Central memory CD8-positive, alpha-beta T cell (primary cell): ENCODE data around the gene CLIC6.
A peak's percentile ranks its signal among the peaks of the same experiment; 100 is the strongest.

ENCODE experiments used
- ATAC-seq: fragments of 150-1000 bp; cut with Tn5 transposase; replicated peaks from 2 replicates; pipeline ENCODE4 v1.10.0; 2022; ENCODE audit warnings: mild to moderate bottlenecking, moderate FRiP score, moderate number of reproducible peaks; ENCODE audit not compliant: poor library complexity, severe bottlenecking; ENCODE audit errors: extremely low read depth
- DNase-seq, 2 donors: peaks; one replicate each; pipeline ENCODE4 v3.0.0; 2021; ENCODE audit warnings: low spot score in 2 of 2
- H3K27ac Mint-ChIP-seq: one replicate; pipeline ENCODE4 v1.8.0; 2022; ENCODE audit warnings: low read depth, mild to moderate bottlenecking, moderate library complexity, mixed read lengths
- H3K27me3 Mint-ChIP-seq: one replicate; pipeline ENCODE4 v1.8.0; 2022; ENCODE audit warnings: mixed read lengths
- H3K36me3 Mint-ChIP-seq: one replicate; pipeline ENCODE4 v1.8.0; 2022; ENCODE audit warnings: mild to moderate bottlenecking, moderate library complexity, mixed read lengths; ENCODE audit not compliant: insufficient read depth
- H3K4me1 Mint-ChIP-seq: one replicate; pipeline ENCODE4 v1.8.0; 2022; ENCODE audit warnings: mixed read lengths
- H3K4me3 Mint-ChIP-seq: one replicate; pipeline ENCODE4 v1.8.0; 2022; ENCODE audit warnings: mild to moderate bottlenecking, moderate library complexity, mixed read lengths
- H3K9me3 Mint-ChIP-seq: one replicate; pipeline ENCODE4 v1.8.0; 2022; ENCODE audit warnings: mixed read lengths

Gene CLIC6

GRCh38 chr21:34668803-34669148 is at the start of gene CLIC6:
Gene CLIC6, plus strand, starts transcription at chr21:34668994. Its CDS starts 395 bp downstream, at chr21:34669389.
- Mint-ChIP-seq H3K36me3 (no peaks in the 10 kb centered on the region), H3K4me1 (peaks cover 13% of the 10 kb centered on the region), H3K9me3 (no peaks in the 10 kb centered on the region), H3K27me3 (peaks cover 53% of the 10 kb centered on the region), H3K4me3 (peak within 1 kb of the TSS; percentile 68), H3K27ac (no peak within 1 kb of the TSS)
- ATAC-seq, result no peak
- no peak for DNase-seq

GRCh38 chr21:34619841-34620665 is 48.7 kb upstream of the CLIC6 start:
- H3K27ac Mint-ChIP-seq, result no peak overlapping the region
- DNase-seq (no peak), ATAC-seq (no peak)
- H3K27me3 Mint-ChIP-seq, result peaks cover 46% of the 10 kb centered on the region
- no peaks in the 10 kb centered on the region for H3K36me3 Mint-ChIP-seq
- H3K4me1 Mint-ChIP-seq, result peaks cover 5% of the 10 kb centered on the region
- no peaks in the 10 kb centered on the region for H3K9me3 Mint-ChIP-seq
- H3K4me3 Mint-ChIP-seq, result no peak overlapping the region

GRCh38 chr21:34621434-34622350 is 47.1 kb upstream of the CLIC6 start:
- Mint-ChIP-seq H3K27me3 (peaks cover 62% of the 10 kb centered on the region), H3K36me3 (no peaks in the 10 kb centered on the region)

GRCh38 chr21:34623516-34623915 is 45.3 kb upstream of the CLIC6 start:
- DNase-seq (no peak), ATAC-seq (no peak)
- Mint-ChIP-seq H3K36me3 (no peaks in the 10 kb centered on the region), H3K27ac (no peak overlapping the region), H3K4me3 (no peak overlapping the region), H3K4me1 (no peaks in the 10 kb centered on the region), H3K27me3 (peaks cover 68% of the 10 kb centered on the region), H3K9me3 (no peaks in the 10 kb centered on the region)

More at GRCh38 chr21:34621434-34622350, 47.1 kb upstream of the CLIC6 start:
- no peak overlapping the region for H3K4me3 Mint-ChIP-seq
- no peaks in the 10 kb centered on the region for H3K9me3 Mint-ChIP-seq
- ATAC-seq (no peak), DNase-seq (no peak)
- H3K27ac Mint-ChIP-seq, result no peak overlapping the region
- no peaks in the 10 kb centered on the region for H3K4me1 Mint-ChIP-seq

GRCh38 chr21:34625030-34625593 is 43.7 kb upstream of the CLIC6 start:
- Mint-ChIP-seq H3K36me3 (no peaks in the 10 kb centered on the region), H3K4me1 (no peaks in the 10 kb centered on the region), H3K4me3 (no peak overlapping the region), H3K9me3 (no peaks in the 10 kb centered on the region), H3K27ac (no peak overlapping the region), H3K27me3 (peaks cover 65% of the 10 kb centered on the region)
- DNase-seq (no peak), ATAC-seq (no peak)

- Mint-ChIP-seq H3K9me3 (no peaks in the 10 kb centered on the region), H3K27me3 (peaks cover 55% of the 10 kb centered on the region), H3K27ac (no peak overlapping the region), H3K4me1 (no peaks in the 10 kb centered on the region), H3K36me3 (no peaks in the 10 kb centered on the region), H3K4me3 (no peak overlapping the region)
- DNase-seq (no peak), ATAC-seq (no peak)
Observed at GRCh38 chr21:34626131-34626530, 42.7 kb upstream of the CLIC6 start.

GRCh38 chr21:34630536-34631143 is 38.2 kb upstream of the CLIC6 start:
- DNase-seq, result peak in 1 of 2 donors; percentile 27
- ATAC-seq, result no peak
- peaks cover 36% of the 10 kb centered on the region for H3K27me3 Mint-ChIP-seq
- no peak overlapping the region for H3K27ac Mint-ChIP-seq
- no peak overlapping the region for H3K4me3 Mint-ChIP-seq
- H3K9me3 Mint-ChIP-seq, result no peaks in the 10 kb centered on the region
- H3K4me1 Mint-ChIP-seq, result no peaks in the 10 kb centered on the region
- H3K36me3 Mint-ChIP-seq, result no peaks in the 10 kb centered on the region

- no peak overlapping the region for H3K4me3 Mint-ChIP-seq
- H3K36me3 Mint-ChIP-seq, result peaks cover 2% of the 10 kb centered on the region
- DNase-seq (no peak), ATAC-seq (no peak)
- H3K27me3 Mint-ChIP-seq, result peaks cover 19% of the 10 kb centered on the region
- H3K9me3 Mint-ChIP-seq, result no peaks in the 10 kb centered on the region
- H3K27ac Mint-ChIP-seq, result no peak overlapping the region
- no peaks in the 10 kb centered on the region for H3K4me1 Mint-ChIP-seq
Observed at GRCh38 chr21:34632498-34632897, 36.3 kb upstream of the CLIC6 start.

- DNase-seq (no peak), ATAC-seq (no peak)
- Mint-ChIP-seq H3K4me3 (no peak overlapping the region), H3K4me1 (peaks cover 7% of the 10 kb centered on the region), H3K9me3 (no peaks in the 10 kb centered on the region), H3K27ac (no peak overlapping the region), H3K27me3 (peaks cover 19% of the 10 kb centered on the region), H3K36me3 (peaks cover 2% of the 10 kb centered on the region)
Observed at GRCh38 chr21:34635307-34635706, 33.5 kb upstream of the CLIC6 start.

GRCh38 chr21:34636961-34637360 is 31.8 kb upstream of the CLIC6 start:
- Mint-ChIP-seq H3K9me3 (no peaks in the 10 kb centered on the region), H3K4me3 (no peak overlapping the region), H3K27ac (no peak overlapping the region), H3K4me1 (peaks cover 15% of the 10 kb centered on the region), H3K27me3 (peaks cover 19% of the 10 kb centered on the region), H3K36me3 (peaks cover 2% of the 10 kb centered on the region)
- no peak for DNase-seq
- no peak for ATAC-seq

- H3K4me1 Mint-ChIP-seq, result peaks cover 15% of the 10 kb centered on the region
- ATAC-seq (no peak), DNase-seq (no peak)
- H3K27ac Mint-ChIP-seq, result peak overlapping the region; percentile 25
- peaks cover 2% of the 10 kb centered on the region for H3K36me3 Mint-ChIP-seq
- peaks cover 9% of the 10 kb centered on the region for H3K27me3 Mint-ChIP-seq
- H3K4me3 Mint-ChIP-seq, result peak overlapping the region; percentile 72
- H3K9me3 Mint-ChIP-seq, result no peaks in the 10 kb centered on the region
Observed at GRCh38 chr21:34639250-34639649, 29.5 kb upstream of the CLIC6 start.
